Mesodermal cell (in vitro differentiated cells): Measurements from ENCODE around the gene CERS1.

ENCODE experiments used
- H3K27ac ChIP-seq: 2 replicates; pipeline ENCODE4 v1.7.0; 2013; ENCODE audit warnings: mild to moderate bottlenecking, low read depth, low read length, moderate library complexity; ENCODE audit not compliant: severe bottlenecking
- H3K36me3 ChIP-seq: 2 replicates; pipeline ENCODE4 v1.7.1; 2013; ENCODE audit warnings: mild to moderate bottlenecking, low read length, moderate library complexity; ENCODE audit not compliant: control insufficient read depth, insufficient read depth
- H3K4me1 ChIP-seq: one replicate; pipeline ENCODE4 v1.7.1; 2013; ENCODE audit warnings: mild to moderate bottlenecking, low read length; ENCODE audit not compliant: insufficient read depth, control insufficient read depth, poor library complexity, severe bottlenecking
- H3K4me3 ChIP-seq: 2 replicates; pipeline ENCODE4 v1.7.0; 2013; ENCODE audit warnings: low read length, control low read depth, mild to moderate bottlenecking; ENCODE audit not compliant: insufficient read depth, poor library complexity, severe bottlenecking; ENCODE audit errors: extremely low read depth
- H3K9me3 ChIP-seq: 2 replicates; pipeline ENCODE4 v1.7.1; 2013; ENCODE audit warnings: mild to moderate bottlenecking, low read length, moderate library complexity; ENCODE audit not compliant: control insufficient read depth
- WGBS, 2 experiments: methylation state at CpG; one replicate each; pipeline ENCODE4 v1.1.5; 2013; ENCODE audit warnings: missing lambda C conversion rate in 2 of 2; ENCODE audit not compliant: insufficient coverage in 2 of 2; 5-methylcytosine and 5-hydroxymethylcytosine counted together

The CERS1 gene

GRCh38 chr19:18861917-18862316 is 34.0 kb downstream of the CERS1 start:
- Histone ChIP-seq H3K36me3 (peaks cover 94% of the 10 kb centered on the region), H3K4me1 (no peaks in the 10 kb centered on the region), H3K9me3 (no peaks in the 10 kb centered on the region), H3K4me3 (no peak overlapping the region), H3K27ac (no peak overlapping the region)
- 95 to 98% methylated on average over 12 of the region's 12 CpGs for WGBS, 2 experiments

- Histone ChIP-seq H3K36me3 (peaks cover 97% of the 10 kb centered on the region), H3K4me3 (no peak overlapping the region), H3K27ac (no peak overlapping the region), H3K9me3 (no peaks in the 10 kb centered on the region), H3K4me1 (no peaks in the 10 kb centered on the region)
- WGBS, 2 experiments, result 95 to 97% methylated on average over 8 to 9 of the region's 9 CpGs
Observed at GRCh38 chr19:18861235-18861634, 34.7 kb downstream of the CERS1 start.

- H3K36me3 ChIP-seq, result peaks cover 98% of the 10 kb centered on the region
- no peaks in the 10 kb centered on the region for H3K9me3 ChIP-seq
- WGBS, 2 experiments, result 95 to 99% methylated on average over 15 to 17 of the region's 17 CpGs
- H3K4me3 ChIP-seq, result no peak overlapping the region
- H3K27ac ChIP-seq, result no peak overlapping the region
- no peaks in the 10 kb centered on the region for H3K4me1 ChIP-seq
Observed at GRCh38 chr19:18860725-18861124, 35.2 kb downstream of the CERS1 start.

- Histone ChIP-seq H3K27ac (no peak overlapping the region), H3K9me3 (no peaks in the 10 kb centered on the region), H3K36me3 (peaks cover 98% of the 10 kb centered on the region), H3K4me3 (no peak overlapping the region), H3K4me1 (no peaks in the 10 kb centered on the region)
- 92 to 97% methylated on average over 4 to 11 of the region's 11 CpGs for WGBS, 2 experiments
Observed at GRCh38 chr19:18860302-18860700, 35.7 kb downstream of the CERS1 start.

- no peak overlapping the region for H3K4me3 ChIP-seq
- 96 to 97% methylated on average over 10 to 12 of the region's 12 CpGs for WGBS, 2 experiments
- H3K4me1 ChIP-seq, result no peaks in the 10 kb centered on the region
- H3K9me3 ChIP-seq, result no peaks in the 10 kb centered on the region
- peaks cover 98% of the 10 kb centered on the region for H3K36me3 ChIP-seq
- no peak overlapping the region for H3K27ac ChIP-seq
Observed at GRCh38 chr19:18859676-18860301, 36.2 kb downstream of the CERS1 start.

- Histone ChIP-seq H3K27ac (no peak overlapping the region), H3K9me3 (no peaks in the 10 kb centered on the region), H3K4me3 (no peak overlapping the region), H3K4me1 (no peaks in the 10 kb centered on the region), H3K36me3 (peaks cover 98% of the 10 kb centered on the region)
- 97% methylated on average over 21 of the region's 21 CpGs for WGBS, 2 experiments
Observed at GRCh38 chr19:18858906-18859646, 36.9 kb downstream of the CERS1 start.

GRCh38 chr19:18857223-18857622 is 38.7 kb downstream of the CERS1 start:
- WGBS, 2 experiments, result 98% methylated on average over 12 to 13 of the region's 13 CpGs
- Histone ChIP-seq H3K9me3 (no peaks in the 10 kb centered on the region), H3K36me3 (peaks cover 99% of the 10 kb centered on the region), H3K4me3 (no peak overlapping the region), H3K4me1 (no peaks in the 10 kb centered on the region), H3K27ac (no peak overlapping the region)

GRCh38 chr19:18856385-18857126 is 39.4 kb downstream of the CERS1 start:
- no peaks in the 10 kb centered on the region for H3K4me1 ChIP-seq
- WGBS, 2 experiments, result 97% methylated on average over 20 to 22 of the region's 22 CpGs
- peaks cover 99% of the 10 kb centered on the region for H3K36me3 ChIP-seq
- no peak overlapping the region for H3K27ac ChIP-seq
- no peak overlapping the region for H3K4me3 ChIP-seq
- no peaks in the 10 kb centered on the region for H3K9me3 ChIP-seq

GRCh38 chr19:18855647-18856384 is 40.1 kb downstream of the CERS1 start:
- H3K4me1 ChIP-seq, result no peaks in the 10 kb centered on the region
- peaks cover 100% of the 10 kb centered on the region for H3K36me3 ChIP-seq
- H3K9me3 ChIP-seq, result no peaks in the 10 kb centered on the region
- H3K27ac ChIP-seq, result no peak overlapping the region
- H3K4me3 ChIP-seq, result no peak overlapping the region
- 96 to 97% methylated on average over 27 of the region's 27 CpGs for WGBS, 2 experiments

GRCh38 chr19:18854982-18855381 is 41.0 kb downstream of the CERS1 start:
- H3K9me3 ChIP-seq, result no peaks in the 10 kb centered on the region
- H3K4me1 ChIP-seq, result no peaks in the 10 kb centered on the region
- H3K27ac ChIP-seq, result no peak overlapping the region
- H3K36me3 ChIP-seq, result peaks cover 100% of the 10 kb centered on the region
- 96 to 97% methylated on average over 33 of the region's 33 CpGs for WGBS, 2 experiments
- H3K4me3 ChIP-seq, result no peak overlapping the region
